Pancreas (tissue), 10 donors: ENCODE results near the gene PAX2. TPM values are rescaled to one million over a fixed set of nuclear protein-coding genes. Genes with fewer than 3 reads are reported as not detected.

ENCODE experiments used
- ATAC-seq, 4 donors: fragments of 200-7000 bp; cut with Tn5 transposase; one replicate each; pipeline versions ENCODE4 v1.8.0 to v1.9.1; 2020; ENCODE audit warnings: mild to moderate bottlenecking in 4 of 4, moderate library complexity in 4 of 4
- DNase-seq, 6 donors: peaks; one replicate each; pipeline ENCODE4 v3.0.0-alpha.2; 2020
- FAIRE-seq: peaks from 2 replicates; lab custom pipeline; 2012; peaks lifted over from hg19 to GRCh38; lab: Jason Lieb, UNC
- H3K27ac ChIP-seq, 4 donors: fragments of 200-600 bp; sonication (generic); 1 replicate in 3 of 4; 2 replicates in 1 of 4; pipeline versions ENCODE4 v1.5.0 to v1.8.0; 2020
- H3K27me3 ChIP-seq, 4 donors: fragments of 200-600 bp; one replicate each; pipeline ENCODE4 v1.8.0; 2021
- H3K36me3 ChIP-seq, 3 donors: fragments of 200-600 bp; sonication (generic) in 1 of 3; one replicate each; pipeline versions ENCODE4 v1.5.0 to v1.8.0; 2020 to 2021
- H3K4me1 ChIP-seq, 3 donors: fragments of 200-600 bp; one replicate each; pipeline ENCODE4 v1.8.0; 2021
- H3K4me3 ChIP-seq, 4 donors: fragments of 200-600 bp; sonication (generic) in 2 of 4; one replicate each; pipeline versions ENCODE4 v1.5.0 to v1.8.0; 2020 to 2021
- H3K9me3 ChIP-seq, 4 donors: fragments of 200-600 bp; one replicate each; pipeline ENCODE4 v1.8.0; 2021
- CTCF ChIP-seq, 4 donors: fragments of 200-600 bp; sonication (generic) in 3 of 4; IDR thresholded peaks; one replicate each; pipeline versions ENCODE4 v1.5.0 to v1.8.0; 2021; ENCODE audit warnings: antibody characterized with exemption in 4 of 4
- WGBS, 2 donors: extraction: QIAGEN DNeasy Blood & Tissue Kit; methylation state at CpG; one replicate each; pipeline ENCODE4 v1.1.7; 2013; 5-methylcytosine and 5-hydroxymethylcytosine counted together
- intact Hi-C, 3 donors: fragments of 100-400 bp; cut with DNase I; formaldehyde crosslinking; loops; one replicate each; pipeline versions ENCODE4 v1.11.1 to v1.14.2; 2022
- polyA plus RNA-seq, 2 donors: library from polyadenylated mRNA; stranded (reverse); fragments of 200-250 nt; gene quantifications; one replicate each; pipeline ENCODE4 v1.2.3, GENCODE V29; 2013
- total RNA-seq, 6 donors: library from RNA; stranded (reverse); fragmentation: NEBNext Ultra II Directional in 4 of 6; extraction: Animal tissue kit (Norgen Biotek cat#: 25700) in 4 of 6; gene quantifications; one replicate each; pipeline versions ENCODE4 v1.2.1 to v1.2.4, GENCODE V29; 2021 to 2023
- donor health status: healthy with polysubstance abuse.
- donor health status: DM: no; HTN: no; CAD: no; lungs with moderate emphysema.
- donor health status: DM: no; HTN: no; CAD: no.
- donor health status: control.
- donor health status: control.
- donor health status: Bipolar disorder and iron deficiency.
- donor health status: DM: yes; HTN: yes; CAD: no.
- donor health status: DM: no; HTN: no; CAD: no.
- donor health status: DM: no; HTN: no; CAD: no.
- donor health status: DM: yes; HTN: yes; CAD: no.

PAX2 gene
- total and polyA plus RNA-seq, 8 donors, result 0.07 to 0.49 (median 0.26) TPM

GRCh38 chr10:100878291-100878910, 133.0 kb downstream of the PAX2 start:
- Histone ChIP-seq H3K9me3 (no peaks in the 10 kb centered on the region), H3K36me3 (no peaks in the 10 kb centered on the region), H3K27ac (no peak overlapping the region), H3K27me3 (peaks cover 0 to 2% (median 0%) of the 10 kb centered on the region in 4 donors), H3K4me3 (no peak overlapping the region), H3K4me1 (no peaks in the 10 kb centered on the region)
- DNase-seq, result peak in 2 of 6 donors; percentile 13 to 47
- FAIRE-seq, result no peak
- WGBS, 2 donors, result 13 to 17% methylated on average over 5 of the region's 5 CpGs
- peak in 3 of 4 donors; percentile 18 to 28 (median 22) for TF ChIP-seq CTCF (IDR thresholded peaks at IDR 0.05)
- peak; percentile 58 to 93 (median 88) for ATAC-seq
- intact Hi-C loops, result loop anchor here in 1 of 3 donors (10.0 kb wide), 1 partner anchor 314 kb away; no protein-coding TSS in a partner anchor

Other genes with a start within 250 kb of the PAX2 start
- gene SEC31B, start 225.7 kb upstream of the PAX2 start, total RNA-seq, result 1 to 10 TPM; 1.8 to 4.2 (median 2.2) TPM
- gene SEC31B, start 225.7 kb upstream of the PAX2 start, polyA plus RNA-seq, result 10 to 100 TPM in 1 of 2 donors, 1 to 10 TPM in 1; 7.1 to 14.4 TPM
- 10 to 100 TPM; 35.5 to 60.6 (median 48.5) TPM for gene NDUFB8, start 215.7 kb upstream of the PAX2 start, total RNA-seq
- 100 to 1,000 TPM; 121 to 156 TPM for gene NDUFB8, start 215.7 kb upstream of the PAX2 start, polyA plus RNA-seq
- gene HIF1AN, start 209.6 kb upstream of the PAX2 start, total RNA-seq, result 10 to 100 TPM; 13.3 to 21.8 (median 16.3) TPM
- 1 to 10 TPM; 6.3 to 7.3 TPM for gene HIF1AN, start 209.6 kb upstream of the PAX2 start, polyA plus RNA-seq
- gene SLF2, start 167.4 kb downstream of the PAX2 start, total RNA-seq, result 10 to 100 TPM in 5 of 6 donors, 1 to 10 TPM in 1; 9.5 to 16.8 (median 11.1) TPM
- 10 to 100 TPM; 12.8 to 16.5 TPM for gene SLF2, start 167.4 kb downstream of the PAX2 start, polyA plus RNA-seq
- gene SEMA4G, start 223.9 kb downstream of the PAX2 start, total RNA-seq, result 10 to 100 TPM in 3 of 6 donors, 1 to 10 TPM in 3; 8.7 to 17.2 (median 12.5) TPM
- gene SEMA4G, start 223.9 kb downstream of the PAX2 start, polyA plus RNA-seq, result 10 to 100 TPM; 33.8 to 36.4 TPM
- 10 to 100 TPM; 31.0 to 49.3 (median 36.2) TPM for gene MRPL43, start 241.9 kb downstream of the PAX2 start, total RNA-seq
- 10 to 100 TPM; 67.7 to 93.5 TPM for gene MRPL43, start 241.9 kb downstream of the PAX2 start, polyA plus RNA-seq
- gene TWNK, start 242.0 kb downstream of the PAX2 start, total RNA-seq, result 1 to 10 TPM; 1.7 to 5.4 (median 3.8) TPM
- gene TWNK, start 242.0 kb downstream of the PAX2 start, polyA plus RNA-seq, result 1 to 10 TPM; 3.1 to 3.2 TPM